Nephron progenitor cell (in vitro differentiated cells): ENCODE data around the gene BMPER.

ENCODE experiments used
- DNase-seq: peaks from one replicate; pipeline ENCODE4 v3.0.0; 2021
- H3K27ac Mint-ChIP-seq: 2 replicates; pipeline ENCODE4 v1.8.0; 2021; ENCODE audit warnings: mild to moderate bottlenecking, moderate library complexity, mixed read lengths
- H3K27me3 Mint-ChIP-seq: 2 replicates; pipeline ENCODE4 v1.8.0; 2021; ENCODE audit warnings: mild to moderate bottlenecking, low read depth, mixed read lengths; ENCODE audit not compliant: poor library complexity
- H3K36me3 Mint-ChIP-seq: 2 replicates; pipeline ENCODE4 v1.8.0; 2021; ENCODE audit warnings: low read depth, mixed read lengths
- H3K4me1 Mint-ChIP-seq: 2 replicates; pipeline ENCODE4 v1.8.0; 2021; ENCODE audit warnings: mixed read lengths
- H3K4me3 Mint-ChIP-seq: 2 replicates; pipeline ENCODE4 v1.8.0; 2021; ENCODE audit warnings: mild to moderate bottlenecking, moderate library complexity, mixed read lengths
- H3K9me3 Mint-ChIP-seq: 2 replicates; pipeline ENCODE4 v1.8.0; 2021; ENCODE audit warnings: mild to moderate bottlenecking, moderate library complexity, mixed read lengths
- TF ChIP-seq, protein P1 (sequence below): fragments of 200-600 bp; sonication (generic); IDR thresholded peaks from 2 replicates; pipeline ENCODE4 v1.5.0; 2021; ENCODE audit warnings: antibody characterized with exemption

The BMPER gene

GRCh38 chr7:33936503-33936902, 31.2 kb downstream of the BMPER start:
- Mint-ChIP-seq H3K4me1 (peaks cover 39% of the 10 kb centered on the region), H3K27me3 (peaks cover 10% of the 10 kb centered on the region), H3K4me3 (no peak overlapping the region), H3K36me3 (peaks cover 10% of the 10 kb centered on the region), H3K9me3 (no peaks in the 10 kb centered on the region), H3K27ac (no peak overlapping the region)
- no peak for DNase-seq
- TF ChIP-seq, protein P1, sequence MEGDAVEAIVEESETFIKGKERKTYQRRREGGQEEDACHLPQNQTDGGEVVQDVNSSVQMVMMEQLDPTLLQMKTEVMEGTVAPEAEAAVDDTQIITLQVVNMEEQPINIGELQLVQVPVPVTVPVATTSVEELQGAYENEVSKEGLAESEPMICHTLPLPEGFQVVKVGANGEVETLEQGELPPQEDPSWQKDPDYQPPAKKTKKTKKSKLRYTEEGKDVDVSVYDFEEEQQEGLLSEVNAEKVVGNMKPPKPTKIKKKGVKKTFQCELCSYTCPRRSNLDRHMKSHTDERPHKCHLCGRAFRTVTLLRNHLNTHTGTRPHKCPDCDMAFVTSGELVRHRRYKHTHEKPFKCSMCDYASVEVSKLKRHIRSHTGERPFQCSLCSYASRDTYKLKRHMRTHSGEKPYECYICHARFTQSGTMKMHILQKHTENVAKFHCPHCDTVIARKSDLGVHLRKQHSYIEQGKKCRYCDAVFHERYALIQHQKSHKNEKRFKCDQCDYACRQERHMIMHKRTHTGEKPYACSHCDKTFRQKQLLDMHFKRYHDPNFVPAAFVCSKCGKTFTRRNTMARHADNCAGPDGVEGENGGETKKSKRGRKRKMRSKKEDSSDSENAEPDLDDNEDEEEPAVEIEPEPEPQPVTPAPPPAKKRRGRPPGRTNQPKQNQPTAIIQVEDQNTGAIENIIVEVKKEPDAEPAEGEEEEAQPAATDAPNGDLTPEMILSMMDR, result no peak

GRCh38 chr7:33937871-33938270, 32.5 kb downstream of the BMPER start:
- TF ChIP-seq, protein P1, result no peak
- H3K36me3 Mint-ChIP-seq, result peaks cover 10% of the 10 kb centered on the region
- H3K27ac Mint-ChIP-seq, result no peak overlapping the region

GRCh38 chr7:33939121-33939520, 33.8 kb downstream of the BMPER start:
- H3K4me1 Mint-ChIP-seq, result peaks cover 19% of the 10 kb centered on the region
- H3K27ac Mint-ChIP-seq, result no peak overlapping the region
- TF ChIP-seq, protein P1, result no peak
- H3K9me3 Mint-ChIP-seq, result no peaks in the 10 kb centered on the region
- peaks cover 10% of the 10 kb centered on the region for H3K36me3 Mint-ChIP-seq
- DNase-seq, result no peak
- H3K4me3 Mint-ChIP-seq, result no peak overlapping the region
- H3K27me3 Mint-ChIP-seq, result peaks cover 4% of the 10 kb centered on the region

More at GRCh38 chr7:33937871-33938270, 32.5 kb downstream of the BMPER start:
- H3K27me3 Mint-ChIP-seq, result peaks cover 7% of the 10 kb centered on the region
- peaks cover 30% of the 10 kb centered on the region for H3K4me1 Mint-ChIP-seq
- DNase-seq, result no peak
- H3K9me3 Mint-ChIP-seq, result no peaks in the 10 kb centered on the region
- H3K4me3 Mint-ChIP-seq, result no peak overlapping the region

DNA sequence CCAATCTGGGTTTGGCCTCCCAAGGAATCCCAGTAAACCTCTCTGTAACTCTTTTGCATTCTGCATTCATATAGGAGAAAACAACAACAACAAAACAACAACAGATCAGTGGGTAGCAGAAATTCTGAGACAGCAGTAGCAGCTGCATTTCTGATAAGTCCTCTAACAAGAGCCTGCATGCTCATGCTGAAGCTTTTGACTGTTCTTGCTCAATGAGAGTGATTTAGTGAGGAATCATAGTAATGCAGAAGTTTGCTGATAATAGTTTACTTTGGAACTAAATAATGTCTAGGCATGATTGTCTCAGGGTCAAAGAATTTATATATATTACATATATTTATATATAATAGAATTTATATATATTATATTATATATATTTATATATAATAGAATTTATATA, 35.2 kb downstream of the BMPER start:
- Mint-ChIP-seq H3K9me3 (no peaks in the 10 kb centered on the region), H3K36me3 (peaks cover 10% of the 10 kb centered on the region), H3K4me3 (no peak overlapping the region), H3K4me1 (peaks cover 15% of the 10 kb centered on the region), H3K27me3 (peaks cover 7% of the 10 kb centered on the region), H3K27ac (no peak overlapping the region)
- no peak for DNase-seq
- TF ChIP-seq, protein P1, result no peak

DNA sequence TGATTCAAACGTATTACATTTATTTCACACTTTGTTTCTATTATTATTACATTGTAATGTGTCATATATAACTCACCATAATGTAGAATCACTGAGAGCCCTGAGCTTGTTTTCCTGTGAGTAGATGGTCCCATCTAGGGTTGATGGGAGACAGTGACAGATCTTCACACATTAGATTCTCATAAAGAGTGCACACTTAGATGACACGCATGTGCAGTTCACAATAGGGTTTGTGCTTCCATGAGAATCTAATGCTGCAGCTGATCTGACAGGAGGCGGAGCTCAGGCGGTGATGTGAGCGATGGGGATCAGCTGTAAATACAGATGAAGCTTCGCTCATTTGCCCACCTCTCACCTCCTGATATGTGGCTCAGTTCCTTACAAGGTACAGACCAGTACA, 36.1 kb downstream of the BMPER start:
- H3K27ac Mint-ChIP-seq, result no peak overlapping the region
- peaks cover 14% of the 10 kb centered on the region for H3K4me1 Mint-ChIP-seq
- H3K4me3 Mint-ChIP-seq, result no peak overlapping the region
- peaks cover 10% of the 10 kb centered on the region for H3K36me3 Mint-ChIP-seq
- no peaks in the 10 kb centered on the region for H3K9me3 Mint-ChIP-seq
- peaks cover 5% of the 10 kb centered on the region for H3K27me3 Mint-ChIP-seq
- TF ChIP-seq, protein P1, result no peak
- DNase-seq, result no peak

DNA sequence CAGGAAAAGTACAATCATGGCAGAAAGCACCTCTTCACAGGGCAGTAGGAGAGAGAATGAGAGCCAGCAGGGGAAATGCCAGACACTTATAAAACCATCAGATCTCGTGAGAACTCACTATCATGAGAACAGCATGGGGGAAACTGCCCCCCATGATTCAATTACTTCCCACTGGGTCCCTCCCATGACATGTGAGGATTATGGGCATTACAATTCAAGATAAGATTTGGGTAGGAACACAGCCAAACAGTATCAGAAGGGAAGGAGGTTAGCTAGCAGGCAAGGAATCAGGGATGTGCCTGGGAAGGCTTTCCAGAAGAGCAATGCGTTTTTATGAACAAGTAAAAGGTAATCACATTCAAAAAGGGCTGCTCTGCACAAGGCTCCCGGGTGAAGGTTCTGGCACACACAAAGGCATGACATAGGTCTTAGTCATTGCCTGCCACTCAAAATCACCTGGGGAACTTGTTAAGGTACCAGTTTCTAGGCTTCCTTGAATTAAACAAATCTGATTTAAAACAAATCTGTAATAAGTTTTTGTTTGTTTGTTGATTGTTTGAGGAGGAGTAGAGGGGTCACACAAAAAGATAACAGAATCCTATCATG, 40.9 kb downstream of the BMPER start:
- no peak for DNase-seq
- Mint-ChIP-seq H3K27me3 (peaks cover 8% of the 10 kb centered on the region), H3K27ac (no peak overlapping the region), H3K36me3 (peaks cover 6% of the 10 kb centered on the region), H3K9me3 (no peaks in the 10 kb centered on the region), H3K4me3 (no peak overlapping the region), H3K4me1 (no peaks in the 10 kb centered on the region)
- TF ChIP-seq, protein P1, result no peak
